ENCODE results near the gene MID1IP1.

DNA sequence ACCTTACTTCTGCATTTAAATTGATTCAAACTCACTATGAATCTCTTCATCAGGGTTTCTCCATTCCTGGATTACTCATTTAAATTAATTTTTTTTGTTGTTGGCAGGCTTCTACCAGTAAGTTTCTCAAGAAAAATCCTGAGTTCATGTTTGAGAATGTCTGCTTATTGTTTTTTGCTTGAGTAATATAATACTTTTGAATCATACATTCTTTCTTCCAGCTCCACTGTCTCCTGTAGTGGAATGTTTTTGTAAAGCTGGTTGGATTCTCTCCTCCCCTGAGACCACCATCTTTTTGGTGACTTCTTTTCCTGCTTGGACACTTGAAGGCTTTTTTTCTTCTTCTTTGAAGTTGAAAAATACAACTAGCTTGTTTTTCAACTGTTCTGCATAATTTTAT, 4.3 kb upstream of the MID1IP1 start:
- no peak for TF ChIP-seq CTCF (IDR thresholded peaks at IDR 0.05; ENCODE audit: low read length)
- no peak for TF ChIP-seq EZH2 (IDR thresholded peaks at IDR 0.05; ENCODE audit: borderline replicate concordance, low read length)
